Endodermal cell (in vitro differentiated cells): ENCODE measurements around the gene OR2A12. TPM values are rescaled to one million over a fixed set of nuclear protein-coding genes. Genes with fewer than 3 reads are reported as not detected.
A peak's percentile ranks its signal among the peaks of the same experiment; 100 is the strongest.

ENCODE experiments used
- DNase-seq: peaks from one replicate; pipeline ENCODE4 v3.0.0-alpha.2; 2017
- H3K27ac ChIP-seq: 2 replicates; pipeline ENCODE4 v1.5.1; 2013; ENCODE audit warnings: mild to moderate bottlenecking, low read depth, low read length, moderate library complexity
- H3K27me3 ChIP-seq: 2 replicates; pipeline ENCODE4 v1.6.1; 2013; ENCODE audit warnings: mild to moderate bottlenecking, low read length, moderate library complexity; ENCODE audit not compliant: insufficient read depth, control insufficient read depth, poor library complexity, severe bottlenecking
- H3K36me3 ChIP-seq: 2 replicates; pipeline ENCODE4 v1.7.0; 2013; ENCODE audit warnings: mild to moderate bottlenecking, low read length, moderate library complexity; ENCODE audit not compliant: control insufficient read depth, insufficient read depth
- H3K4me1 ChIP-seq: one replicate; pipeline ENCODE4 v1.7.0; 2013; ENCODE audit warnings: low read length; ENCODE audit not compliant: control insufficient read depth, insufficient read depth
- H3K4me3 ChIP-seq: 2 replicates; pipeline ENCODE4 v1.5.1; 2013; ENCODE audit warnings: mild to moderate bottlenecking, low read length, moderate library complexity
- H3K9ac ChIP-seq: 2 replicates; pipeline ENCODE4 v1.6.1; 2013; ENCODE audit warnings: mild to moderate bottlenecking, low read length, moderate library complexity; ENCODE audit not compliant: poor library complexity, severe bottlenecking; ENCODE audit errors: extremely low read depth
- H3K9me3 ChIP-seq: 2 replicates; pipeline ENCODE4 v1.6.1; 2013; ENCODE audit warnings: mild to moderate bottlenecking, low read length, moderate library complexity; ENCODE audit not compliant: control insufficient read depth
- H3K27ac Mint-ChIP-seq: 2 replicates; pipeline ENCODE4 v1.8.0; 2020; ENCODE audit warnings: mixed read lengths
- H3K27me3 Mint-ChIP-seq: 2 replicates; pipeline ENCODE4 v1.8.0; 2021; ENCODE audit warnings: mild to moderate bottlenecking, mixed read lengths; ENCODE audit not compliant: insufficient read depth
- H3K36me3 Mint-ChIP-seq: 2 replicates; pipeline ENCODE4 v1.8.0; 2020; ENCODE audit warnings: low read depth, mixed read lengths
- H3K4me1 Mint-ChIP-seq: 2 replicates; pipeline ENCODE4 v1.8.0; 2020; ENCODE audit warnings: mixed read lengths
- H3K4me3 Mint-ChIP-seq: 2 replicates; pipeline ENCODE4 v1.8.0; 2020; ENCODE audit warnings: mild to moderate bottlenecking, moderate library complexity, mixed read lengths
- H3K9me3 Mint-ChIP-seq: 2 replicates; pipeline ENCODE4 v1.8.0; 2020; ENCODE audit warnings: mild to moderate bottlenecking, mixed read lengths
- CTCF ChIP-seq: fragments of 200-600 bp; sonication (generic); conservative IDR thresholded peaks from 2 replicates; pipeline ENCODE4 v1.5.0; 2021; ENCODE audit warnings: antibody characterized with exemption, mild to moderate bottlenecking
- WGBS, 2 experiments: methylation state at CpG; one replicate each; pipeline versions ENCODE4 v1.1.5 to v1.1.7; 2013; ENCODE audit warnings: missing lambda C conversion rate in 2 of 2, mixed read lengths in 1 of 2; ENCODE audit not compliant: insufficient coverage in 1 of 2, insufficient read length in 1 of 2; 5-methylcytosine and 5-hydroxymethylcytosine counted together
- total RNA-seq, 2 donors: library from RNA; stranded (reverse); fragmentation: NEBNext Ultra II Directional in 1 of 2; extraction: Animal tissue kit (Norgen Biotek cat#: 25700) in 1 of 2; gene quantifications; 2 replicates in 1 of 2; 3 replicates in 1 of 2; pipeline ENCODE4 v1.2.1, GENCODE V29; 2021

The OR2A12 gene
- total RNA-seq, 2 donors from 2014 or later, result not detected

GRCh38 chr7:144069511-144069910 lies 16.6 kb upstream of the OR2A12 start, which contains the start of gene OR2A25:
Gene OR2A25 (plus strand): TSS chr7:144069811. CDS start chr7:144074220, 4,409 bp downstream.
- Histone ChIP-seq H3K9me3 (no peaks in the 10 kb centered on the region), H3K4me3 (no peak within 1 kb of the TSS), H3K27me3 (no peaks in the 10 kb centered on the region), H3K4me1 (no peaks in the 10 kb centered on the region), H3K36me3 (no peaks in the 10 kb centered on the region), H3K9ac (no peak within 1 kb of the TSS), H3K27ac (no peak within 1 kb of the TSS)
- no peak for TF ChIP-seq CTCF
- Mint-ChIP-seq H3K4me3 (no peak within 1 kb of the TSS), H3K36me3 (no peaks in the 10 kb centered on the region), H3K27me3 (no peaks in the 10 kb centered on the region), H3K9me3 (no peaks in the 10 kb centered on the region), H3K27ac (no peak within 1 kb of the TSS), H3K4me1 (peaks cover 8% of the 10 kb centered on the region)
- DNase-seq, result no peak
- WGBS, 2 experiments, result 83 to 88% methylated on average over 1 of the region's 1 CpG

- Mint-ChIP-seq H3K27ac (no peak overlapping the region), H3K36me3 (no peaks in the 10 kb centered on the region), H3K9me3 (no peaks in the 10 kb centered on the region), H3K4me3 (no peak overlapping the region), H3K4me1 (peaks cover 8% of the 10 kb centered on the region), H3K27me3 (no peaks in the 10 kb centered on the region)
- Histone ChIP-seq H3K4me3 (no peak overlapping the region), H3K36me3 (no peaks in the 10 kb centered on the region), H3K27ac (no peak overlapping the region), H3K9me3 (no peaks in the 10 kb centered on the region), H3K27me3 (no peaks in the 10 kb centered on the region), H3K4me1 (no peaks in the 10 kb centered on the region), H3K9ac (no peak overlapping the region)
- no peak for DNase-seq
- no peak for TF ChIP-seq CTCF
- 75 to 93% methylated on average over 1 to 2 of the region's 2 CpGs for WGBS, 2 experiments
Observed at GRCh38 chr7:144069953-144070352, 16.1 kb upstream of the OR2A12 start.

DNA sequence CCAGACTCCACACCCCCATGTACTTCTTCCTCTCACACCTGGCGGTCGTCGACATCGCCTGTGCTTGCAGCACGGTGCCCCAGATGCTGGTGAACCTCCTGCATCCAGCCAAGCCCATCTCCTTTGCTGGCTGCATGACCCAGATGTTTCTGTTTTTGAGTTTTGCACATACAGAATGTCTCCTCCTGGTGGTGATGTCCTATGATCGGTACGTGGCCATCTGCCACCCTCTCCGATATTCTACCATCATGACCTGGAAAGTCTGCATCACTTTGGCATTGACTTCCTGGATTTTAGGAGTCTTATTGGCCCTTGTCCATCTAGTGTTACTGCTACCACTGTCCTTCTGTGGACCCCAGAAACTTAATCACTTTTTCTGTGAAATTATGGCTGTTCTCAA lies 11.7 kb upstream of the OR2A12 start:
- no peaks in the 10 kb centered on the region for H3K9me3 ChIP-seq
- no peaks in the 10 kb centered on the region for H3K9me3 Mint-ChIP-seq
- 93 to 94% methylated on average over 8 of the region's 8 CpGs for WGBS, 2 experiments
- H3K36me3 ChIP-seq, result no peaks in the 10 kb centered on the region
- no peak overlapping the region for H3K27ac Mint-ChIP-seq
- TF ChIP-seq CTCF, result peak; percentile 42
- H3K27me3 ChIP-seq, result no peaks in the 10 kb centered on the region
- no peaks in the 10 kb centered on the region for H3K27me3 Mint-ChIP-seq
- no peaks in the 10 kb centered on the region for H3K4me1 ChIP-seq
- H3K4me3 Mint-ChIP-seq, result no peak overlapping the region
- DNase-seq, result no peak
- H3K27ac ChIP-seq, result no peak overlapping the region
- no peak overlapping the region for H3K9ac ChIP-seq
- no peak overlapping the region for H3K4me3 ChIP-seq
- no peaks in the 10 kb centered on the region for H3K36me3 Mint-ChIP-seq
- H3K4me1 Mint-ChIP-seq, result no peaks in the 10 kb centered on the region
